HG03280 (cell line): Measurements from ENCODE around the gene TRRAP.
A peak's percentile ranks its signal among the peaks of the same experiment; 100 is the strongest.

Experiments
- ATAC-seq: cut with Tn5 transposase; IDR thresholded peaks from one replicate; pipeline ENCODE4 v1.9.1; 2021; ENCODE audit warnings: mild to moderate bottlenecking, moderate library complexity; ENCODE audit not compliant: unreplicated experiment

The TRRAP gene

DNA sequence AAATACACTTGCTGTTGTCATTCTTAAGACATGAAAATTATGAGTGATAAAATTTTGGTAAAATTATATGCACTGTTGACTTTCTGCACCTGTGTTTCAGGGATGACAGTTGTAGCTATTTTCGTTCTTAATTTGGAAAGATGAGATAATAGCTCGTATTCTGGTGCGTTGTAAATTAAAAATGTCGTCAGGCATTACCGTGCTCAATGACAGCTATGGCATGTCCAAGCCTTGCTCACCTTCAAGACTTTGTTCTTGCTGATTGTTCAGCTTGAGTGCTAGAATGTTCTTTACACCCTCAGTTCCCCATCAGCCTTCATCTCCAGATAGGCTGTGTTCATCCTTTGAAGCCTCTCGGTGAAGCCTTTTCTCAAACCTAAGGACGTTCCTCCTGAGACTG lies 21.5 kb downstream of the TRRAP start:
- no peak for ATAC-seq

DNA sequence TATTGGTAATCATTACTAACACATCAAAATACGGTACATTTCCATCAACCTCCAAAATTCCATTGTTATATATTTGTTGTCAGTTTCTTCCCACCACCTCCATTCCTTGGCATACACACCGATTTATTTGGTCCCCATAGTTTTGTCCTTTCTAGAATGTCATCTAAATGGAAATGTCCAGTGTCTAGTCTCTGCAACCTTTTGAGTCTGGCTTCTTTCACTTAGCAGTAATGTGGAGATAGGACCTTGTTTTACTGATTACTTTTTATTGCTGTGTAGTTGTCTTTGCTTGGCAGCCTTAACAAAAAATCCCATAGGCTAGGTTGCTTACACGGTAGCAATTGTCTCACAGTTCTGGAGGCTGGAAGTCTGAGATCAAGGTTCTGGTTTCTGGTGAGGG lies 22.5 kb downstream of the TRRAP start:
- ATAC-seq = no peak

DNA sequence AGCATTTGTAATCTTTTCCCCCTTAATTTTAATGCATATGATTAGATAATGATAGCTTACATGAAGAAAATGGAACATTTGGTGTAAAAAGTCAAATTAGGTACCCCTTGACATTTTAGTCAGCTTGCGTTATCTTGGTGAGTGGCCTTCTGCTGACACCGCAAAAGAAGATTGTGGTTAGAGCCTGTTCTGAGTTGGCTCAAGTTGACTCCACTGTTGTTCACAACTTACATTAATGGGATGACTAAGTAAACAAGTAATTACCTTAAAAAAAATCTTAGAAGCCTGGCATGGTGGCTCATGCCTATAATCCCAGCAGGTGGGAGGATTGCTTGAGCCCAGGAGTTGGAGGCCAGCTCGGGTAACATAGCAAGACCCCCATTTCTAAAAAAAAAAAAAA lies 24.2 kb downstream of the TRRAP start:
- ATAC-seq = no peak

DNA sequence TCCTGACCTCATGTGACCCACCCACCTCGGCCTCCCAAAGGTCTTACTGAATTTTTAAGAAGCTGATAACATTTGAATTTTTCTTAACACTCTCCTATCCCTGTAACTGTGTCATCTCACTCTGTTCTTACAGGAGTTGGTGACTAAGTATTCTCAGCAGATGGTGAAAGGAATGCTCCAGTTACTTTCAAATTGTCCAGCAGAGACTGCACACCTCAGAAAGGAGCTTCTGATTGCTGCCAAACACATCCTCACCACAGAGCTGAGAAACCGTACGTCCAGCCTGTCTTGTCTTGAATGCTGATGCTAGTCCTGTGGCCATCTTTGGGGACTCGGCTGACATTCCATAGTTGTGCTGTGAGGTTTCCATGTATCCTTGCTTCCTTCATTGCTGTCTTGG lies 24.9 kb downstream of the TRRAP start:
- no peak for ATAC-seq

DNA sequence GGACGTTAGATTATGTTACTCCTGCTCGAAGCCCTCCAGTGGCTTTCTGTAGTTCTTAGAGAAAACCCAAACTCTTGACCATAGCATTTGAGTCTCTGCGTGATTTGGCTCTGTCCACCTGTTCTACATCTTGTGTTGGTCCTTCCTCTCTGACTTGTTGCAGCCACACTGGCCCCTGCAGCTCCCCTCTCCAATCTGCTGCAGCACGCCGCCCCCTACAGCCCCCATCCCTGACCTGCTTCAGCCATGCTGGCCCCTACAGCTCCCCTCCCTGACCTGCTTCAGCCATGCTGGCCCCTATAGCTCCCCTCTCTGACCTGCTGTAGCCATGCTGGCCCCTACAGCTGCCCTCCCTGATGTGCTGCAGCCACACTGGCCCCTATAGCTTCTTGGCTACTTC lies 29.2 kb downstream of the TRRAP start:
- ATAC-seq = no peak

DNA sequence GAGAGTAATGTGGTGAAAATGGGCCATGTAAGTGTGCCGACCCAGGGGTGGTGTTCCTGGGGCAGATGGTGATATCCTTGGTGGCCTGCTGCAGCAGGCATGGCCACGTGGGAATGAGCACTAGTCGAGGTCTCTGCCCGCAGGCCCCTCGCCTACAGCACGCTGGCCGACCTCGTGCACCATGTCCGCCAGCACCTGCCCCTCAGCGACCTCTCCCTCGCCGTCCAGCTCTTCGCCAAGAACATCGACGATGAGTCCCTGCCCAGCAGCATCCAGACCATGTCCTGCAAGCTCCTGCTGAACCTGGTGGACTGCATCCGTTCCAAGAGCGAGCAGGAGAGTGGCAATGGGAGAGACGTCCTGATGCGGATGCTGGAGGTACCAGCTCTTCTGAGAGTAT lies 30.3 kb downstream of the TRRAP start:
- ATAC-seq = no peak

DNA sequence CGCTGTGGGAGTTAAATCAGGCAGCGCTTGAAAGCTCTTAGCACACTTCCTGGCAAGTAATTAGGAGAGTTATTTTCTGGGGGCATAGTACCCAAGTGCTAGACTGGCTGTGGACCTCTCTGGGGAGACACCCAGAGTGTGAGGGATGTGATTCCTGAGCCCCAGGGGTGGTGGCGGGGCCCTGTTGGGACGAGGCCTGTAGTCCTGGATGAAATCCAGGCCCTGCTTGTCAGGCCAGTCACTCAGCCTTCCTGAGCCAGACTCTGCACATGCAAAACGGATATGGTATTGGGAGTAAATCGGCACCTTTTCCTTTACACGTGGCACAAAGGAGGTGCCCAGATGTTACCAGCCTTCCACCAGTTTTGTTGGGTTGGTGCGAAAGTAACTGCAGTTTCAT lies 31.2 kb downstream of the TRRAP start:
- ATAC-seq = no peak

DNA sequence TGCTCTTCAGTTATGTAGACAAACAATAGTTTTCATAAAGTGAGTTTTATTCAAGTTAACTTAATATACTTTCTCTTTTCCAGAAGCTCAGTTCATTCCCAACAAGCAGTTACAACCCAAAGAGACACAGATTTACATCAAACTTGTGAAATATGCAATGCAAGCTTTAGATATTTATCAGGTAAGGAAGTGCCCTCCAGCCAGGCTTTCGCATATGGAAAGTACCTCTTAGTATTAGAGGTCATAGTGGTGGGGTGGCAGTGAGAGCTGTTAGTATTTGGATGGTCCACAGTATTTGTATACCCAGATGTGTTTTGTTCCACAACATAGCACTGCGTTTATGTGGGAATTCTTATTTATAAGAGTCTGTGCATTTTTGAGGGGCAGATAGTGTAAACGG lies 32.1 kb downstream of the TRRAP start:
- ATAC-seq = no peak

DNA sequence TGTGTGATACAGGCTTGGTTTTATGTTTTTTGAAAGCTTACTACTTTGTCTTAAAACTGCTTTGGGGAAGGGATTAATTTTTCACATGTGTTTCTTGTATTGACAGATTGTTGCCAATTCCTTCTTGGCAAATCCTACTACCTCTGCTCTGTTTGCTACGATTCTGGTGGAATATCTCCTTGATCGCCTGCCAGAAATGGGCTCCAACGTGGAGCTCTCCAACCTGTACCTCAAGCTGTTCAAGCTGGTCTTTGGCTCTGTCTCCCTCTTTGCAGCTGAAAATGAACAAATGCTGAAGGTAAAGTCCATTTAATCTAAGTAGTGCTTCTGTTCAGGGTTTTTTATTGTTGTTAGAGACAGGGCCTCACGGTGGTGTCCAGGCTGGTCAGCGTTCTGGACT lies 33.6 kb downstream of the TRRAP start:
- ATAC-seq = no peak

DNA sequence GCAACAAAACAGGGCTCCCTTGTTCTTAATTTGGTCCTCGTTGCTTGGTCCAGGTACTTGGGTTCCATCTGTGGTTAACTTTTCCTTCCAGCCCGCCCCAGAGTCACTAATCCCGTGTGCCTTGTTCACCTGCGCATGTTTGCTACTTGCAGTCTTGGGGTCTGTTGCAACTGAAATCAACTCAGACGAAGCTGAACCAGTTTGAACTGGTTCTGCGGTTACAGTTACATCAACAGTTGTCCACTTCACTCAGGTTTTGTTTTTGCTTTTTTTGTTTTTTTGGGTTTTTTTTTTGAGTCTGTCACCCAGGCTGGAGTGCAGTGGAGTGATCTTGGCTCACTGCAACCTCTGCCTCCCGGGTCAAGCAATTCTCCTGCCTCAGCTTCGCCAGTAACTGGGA lies 34.7 kb downstream of the TRRAP start:
- ATAC-seq = no peak

DNA sequence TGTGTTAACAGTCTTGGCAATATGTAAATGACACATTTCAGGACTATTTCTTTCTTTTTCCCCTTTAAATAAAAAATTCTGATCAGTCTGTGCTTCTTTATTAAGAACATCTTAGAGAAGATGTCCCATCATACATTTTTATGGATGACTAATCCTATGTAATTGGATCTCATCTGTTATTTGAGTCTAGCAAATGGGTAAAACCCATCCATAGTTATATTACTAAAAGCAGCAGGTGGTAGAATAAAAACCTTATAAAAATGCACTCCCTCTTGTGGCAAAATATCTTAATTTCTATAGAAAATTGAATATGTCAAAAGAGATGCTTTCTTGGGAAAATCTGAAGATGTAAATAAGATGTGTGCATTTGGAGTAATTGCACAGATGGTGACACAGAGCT lies 35.3 kb downstream of the TRRAP start:
- no peak for ATAC-seq

DNA sequence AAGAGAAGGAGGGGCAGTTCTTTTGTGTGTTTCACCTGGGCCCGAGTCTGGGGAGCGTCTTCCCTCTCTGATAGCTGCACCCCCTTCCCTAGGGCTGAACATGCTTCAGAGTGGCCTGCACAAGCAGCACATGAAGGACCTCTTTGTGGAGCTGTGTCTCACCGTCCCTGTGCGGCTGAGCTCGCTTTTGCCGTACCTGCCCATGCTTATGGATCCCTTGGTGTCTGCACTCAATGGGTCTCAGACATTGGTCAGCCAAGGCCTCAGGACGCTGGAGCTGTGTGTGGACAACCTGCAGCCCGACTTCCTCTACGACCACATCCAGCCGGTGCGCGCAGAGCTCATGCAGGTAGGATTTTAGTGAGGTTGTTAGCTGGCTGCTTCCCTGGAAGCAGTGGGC lies 39.0 kb downstream of the TRRAP start:
- ATAC-seq = no peak

DNA sequence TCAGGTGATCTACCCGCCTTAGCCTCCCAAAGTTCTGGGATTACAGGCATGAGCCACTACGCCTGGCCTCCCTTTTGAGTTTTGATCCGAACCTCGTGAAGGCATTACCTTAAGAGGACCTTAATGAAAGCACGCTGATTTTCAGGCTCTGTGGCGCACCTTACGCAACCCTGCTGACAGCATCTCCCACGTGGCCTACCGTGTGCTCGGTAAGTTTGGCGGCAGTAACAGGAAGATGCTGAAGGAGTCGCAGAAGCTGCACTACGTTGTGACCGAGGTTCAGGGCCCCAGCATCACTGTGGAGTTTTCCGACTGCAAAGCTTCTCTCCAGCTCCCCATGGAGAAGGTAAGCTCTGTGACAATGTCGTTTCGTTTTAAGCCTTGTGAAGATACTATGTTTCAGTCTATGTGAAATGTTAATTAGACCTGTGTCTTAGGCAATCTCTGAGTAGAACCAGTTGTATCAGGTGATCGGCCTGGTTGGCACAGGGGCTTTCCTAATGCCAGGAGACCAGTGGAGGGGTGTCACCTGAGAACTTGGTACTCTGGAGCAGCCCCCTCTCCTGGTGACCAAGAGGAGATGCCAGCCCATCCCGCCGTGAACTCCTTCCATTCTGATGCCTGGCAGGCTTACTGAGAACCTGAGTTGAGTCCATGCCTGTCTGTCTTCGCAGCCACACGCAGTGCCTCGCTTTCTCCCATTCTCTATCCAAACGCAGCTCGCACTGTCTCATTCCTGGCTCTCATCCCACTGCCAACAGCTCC lies 43.5 kb downstream of the TRRAP start:
- ATAC-seq = no peak

DNA sequence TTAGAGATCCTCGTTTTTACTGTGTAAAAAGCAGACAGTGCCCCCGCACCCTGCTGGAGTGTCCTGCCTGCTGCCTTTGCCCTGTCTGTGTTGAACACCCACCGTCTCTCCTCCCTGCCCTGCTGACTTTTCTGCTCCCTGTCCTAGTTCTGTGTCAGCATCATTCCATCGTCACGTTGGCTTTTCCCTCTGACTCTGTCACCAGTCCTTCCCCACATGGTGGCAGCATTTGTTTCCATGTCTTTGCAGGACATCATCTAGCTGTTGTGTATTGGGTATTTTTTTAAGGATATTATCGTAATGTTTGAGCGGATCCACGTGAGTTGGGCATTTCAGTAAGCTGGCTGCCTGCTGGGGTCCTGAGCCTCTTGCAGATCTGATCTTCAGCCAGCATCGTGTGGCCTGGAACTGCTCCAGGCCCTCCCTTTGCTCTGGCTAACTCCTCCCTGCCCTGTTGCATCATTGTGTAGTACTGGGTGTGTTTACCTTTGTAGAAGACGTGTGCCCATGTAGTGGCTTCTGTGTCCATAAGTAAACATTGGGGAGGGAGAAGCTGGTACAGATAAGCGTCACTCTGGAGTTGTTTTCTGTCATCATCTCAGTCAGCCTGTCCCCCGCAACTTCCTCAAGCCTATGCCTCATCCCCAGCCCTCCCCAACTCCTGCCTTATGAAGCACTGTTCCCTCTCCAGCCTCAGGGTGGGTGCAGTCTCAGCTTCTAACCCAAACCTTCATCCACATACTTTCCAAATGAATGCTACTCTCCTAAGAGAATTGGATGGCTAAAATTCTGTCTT lies 44.3 kb downstream of the TRRAP start:
- no peak for ATAC-seq

DNA sequence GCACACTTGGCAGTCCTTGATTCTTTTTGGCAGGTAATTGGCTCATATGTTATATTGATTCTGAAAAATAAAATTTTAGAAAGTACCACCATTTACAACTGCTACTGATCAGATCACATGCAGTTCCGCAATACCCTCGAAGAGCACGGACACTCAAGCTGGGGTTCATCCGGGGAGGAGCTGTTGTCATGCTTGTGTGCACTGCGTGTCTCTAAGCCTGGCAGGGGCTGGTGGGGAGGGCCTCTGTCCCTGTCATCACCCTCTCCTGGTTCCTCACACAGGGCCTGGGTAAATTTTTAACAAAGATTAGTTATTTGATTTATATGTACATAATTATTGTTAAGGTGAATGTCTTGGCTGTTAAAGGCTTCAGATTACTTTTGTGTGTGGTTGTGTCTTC lies 45.2 kb downstream of the TRRAP start:
- ATAC-seq = no peak

DNA sequence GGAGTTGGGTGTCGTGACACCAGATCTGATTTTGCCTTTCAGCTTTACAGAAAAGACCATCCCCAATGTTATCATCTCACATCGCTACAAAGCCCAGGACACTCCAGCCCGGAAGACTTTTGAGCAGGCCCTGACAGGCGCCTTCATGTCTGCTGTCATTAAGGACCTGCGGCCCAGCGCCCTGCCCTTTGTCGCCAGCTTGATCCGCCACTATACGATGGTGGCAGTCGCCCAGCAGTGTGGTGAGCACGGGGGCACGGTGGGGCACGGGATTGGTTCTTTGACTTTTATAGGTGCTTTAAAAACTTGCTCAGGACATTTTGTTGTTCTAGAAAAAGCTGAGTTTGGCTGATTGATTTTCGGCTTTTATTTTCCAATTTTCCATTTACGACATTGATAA lies 48.8 kb downstream of the TRRAP start:
- ATAC-seq = no peak

DNA sequence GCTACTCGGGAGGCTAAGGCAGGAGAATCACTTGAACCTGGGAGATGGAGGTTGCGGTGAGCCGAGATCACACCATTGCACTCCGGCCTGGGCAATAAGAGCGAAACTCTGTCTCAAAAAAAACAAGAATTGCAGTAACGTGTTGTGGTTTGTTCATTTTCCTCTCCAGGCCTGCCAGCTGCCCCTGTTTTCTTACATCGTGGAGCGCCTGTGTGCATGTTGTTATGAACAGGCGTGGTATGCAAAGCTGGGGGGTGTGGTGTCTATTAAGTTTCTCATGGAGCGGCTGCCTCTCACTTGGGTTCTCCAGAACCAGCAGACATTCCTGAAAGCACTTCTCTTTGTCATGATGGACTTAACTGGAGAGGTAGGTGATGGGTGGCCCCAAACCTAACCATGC lies 52.1 kb downstream of the TRRAP start:
- ATAC-seq = peak; percentile 64

DNA sequence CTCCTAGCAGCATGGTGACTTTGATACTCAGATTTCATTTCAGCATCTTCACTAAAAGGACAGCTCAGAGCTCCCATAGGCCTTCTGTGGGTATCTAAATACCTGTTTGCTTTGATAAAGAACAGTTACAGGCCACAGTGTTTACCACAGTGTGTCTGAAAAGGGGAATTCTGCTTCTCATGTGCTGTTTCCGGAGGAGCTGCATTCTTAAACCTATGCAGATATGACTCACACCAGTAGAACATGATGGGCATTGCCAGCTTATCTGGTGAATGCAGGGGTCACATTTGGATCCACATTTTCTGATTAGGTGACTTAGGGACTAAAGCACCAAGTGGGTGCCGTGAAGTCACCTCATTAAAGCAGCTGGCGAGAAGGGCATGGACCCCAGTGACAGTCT lies 52.6 kb downstream of the TRRAP start:
- peak; percentile 69 for ATAC-seq

DNA sequence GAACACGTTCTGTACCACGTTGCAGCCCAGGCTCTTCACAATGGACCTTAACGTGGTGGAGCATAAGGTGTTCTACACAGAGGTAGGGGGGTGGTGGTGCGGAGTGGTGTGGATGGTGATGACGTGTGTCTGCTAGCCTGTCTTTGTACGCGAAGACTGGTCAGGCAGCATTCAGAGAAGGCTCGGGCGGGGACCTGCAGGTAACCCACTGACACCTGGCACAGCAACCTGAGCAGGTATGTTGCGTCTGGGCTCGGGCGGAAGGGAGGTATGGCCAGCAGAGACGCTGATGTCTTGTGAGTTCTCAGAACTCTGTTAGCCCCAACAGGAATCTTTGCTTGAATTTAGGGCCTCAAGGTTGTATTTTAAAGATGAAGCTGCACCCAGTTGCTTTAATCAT lies 55.0 kb downstream of the TRRAP start:
- no peak for ATAC-seq

DNA sequence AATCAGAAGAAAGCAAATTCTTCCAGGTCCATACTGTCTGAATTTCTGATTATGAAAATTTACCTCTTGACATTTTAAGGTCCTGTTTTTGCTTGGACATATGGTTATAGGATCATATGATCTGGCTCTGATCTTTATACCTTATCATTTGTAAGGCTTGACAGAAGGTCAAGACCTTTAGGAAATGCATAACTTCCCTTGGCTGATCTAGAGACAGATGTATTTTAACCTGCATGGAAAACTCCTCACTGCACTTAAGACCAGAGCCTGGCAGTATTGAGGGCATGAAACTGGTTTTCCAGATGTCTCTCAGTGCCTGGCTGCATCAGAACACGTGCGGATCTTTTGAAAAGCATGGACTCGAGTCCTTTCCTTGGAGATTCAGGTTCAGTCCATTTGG lies 55.9 kb downstream of the TRRAP start:
- no peak for ATAC-seq

DNA sequence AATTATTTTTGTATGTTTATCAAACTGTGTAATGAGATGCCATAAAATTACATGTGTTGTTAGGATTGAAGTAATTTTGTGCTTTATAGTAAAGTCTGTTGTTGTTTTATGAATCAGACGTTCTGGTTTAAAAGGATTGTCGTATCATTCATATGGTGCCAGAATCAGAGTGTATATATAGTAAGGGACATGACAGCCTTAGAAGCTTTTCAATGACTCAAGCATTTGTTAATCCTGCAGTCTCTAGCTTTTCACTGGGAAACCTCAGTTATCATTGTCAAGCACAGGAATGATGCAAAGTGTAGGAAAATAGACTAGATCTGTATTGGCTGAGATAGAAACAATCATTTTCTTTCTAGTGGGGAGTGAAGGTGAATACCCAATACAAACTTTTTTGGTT lies 57.5 kb downstream of the TRRAP start:
- no peak for ATAC-seq

DNA sequence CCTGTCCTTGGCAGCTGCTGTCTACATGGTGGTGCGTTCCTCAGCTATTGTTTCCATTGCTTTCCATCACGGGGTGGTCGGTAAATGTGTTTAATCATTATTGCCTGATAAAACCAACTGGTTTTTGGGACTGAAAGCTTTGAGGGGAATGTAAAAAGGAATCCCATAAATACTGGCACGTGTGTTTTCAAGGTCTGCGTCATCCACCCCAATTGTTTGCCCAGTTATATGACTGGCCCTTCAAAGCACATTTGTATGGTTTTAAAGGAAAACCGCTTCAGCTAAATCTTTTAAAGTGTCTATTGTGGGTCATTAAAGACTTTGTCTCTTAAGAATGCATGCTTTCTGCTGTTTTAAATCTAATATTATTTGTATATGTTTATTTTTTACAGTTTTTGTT lies 65.0 kb downstream of the TRRAP start:
- no peak for ATAC-seq

DNA sequence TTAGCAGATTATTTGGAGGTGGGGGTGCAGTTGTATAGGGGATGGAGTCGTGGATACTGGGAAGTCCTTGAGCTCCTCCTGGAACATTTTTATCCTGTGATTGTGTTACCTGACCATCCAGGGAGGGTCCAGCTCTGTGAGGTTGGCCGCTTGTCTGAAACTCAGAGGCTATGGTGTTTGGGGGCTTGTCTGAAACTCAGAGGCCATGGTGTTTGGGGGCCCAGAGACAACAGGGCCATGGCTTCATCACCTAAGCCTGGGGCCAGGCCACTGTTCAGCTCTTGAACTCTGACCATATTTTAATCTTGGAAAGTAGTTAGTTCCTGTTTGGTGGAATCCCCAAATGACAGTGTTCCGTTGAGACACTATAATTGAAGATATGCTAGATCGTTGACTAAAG lies 66.1 kb downstream of the TRRAP start:
- ATAC-seq = no peak
